ENCODE results near the gene COMT. TPM values are rescaled to one million over a fixed set of nuclear protein-coding genes. Genes with fewer than 3 reads are reported as not detected.

The COMT gene
- total and polyA plus RNA-seq, 10 donors: 63.5 to 216 (median 99.3) TPM

GRCh38 chr22:19963863-19964642 lies 22.5 kb downstream of the COMT start:
- intact Hi-C loops (cut with DNase I; ENCODE audit: low total_unique reads): no loop called here
- no peaks in the 10 kb centered on the region for H3K9me3 ChIP-seq
- peaks cover 0 to 80% (median 35%) of the 10 kb centered on the region in 6 donors for H3K36me3 ChIP-seq
- no peak overlapping the region for H3K4me3 ChIP-seq
- no peak overlapping the region for H3K27ac ChIP-seq
- TF ChIP-seq POLR2AphosphoS5 (IDR thresholded peaks at IDR 0.05) (no peak), POLR2A (IDR thresholded peaks at IDR 0.05) (no peak), CTCF (IDR thresholded peaks at IDR 0.05 in 8 of 11, conservative IDR thresholded peaks at IDR 0.05 in 3 of 11) (no peak)
- WGBS, 5 donors: 88 to 94% (median 89%) methylated on average over 4 to 12 of the region's 12 CpGs
- no peak for DNase-seq
- H3K27me3 ChIP-seq (replicated peaks in 1 of 7): no peaks in the 10 kb centered on the region
- H3K4me1 ChIP-seq: peaks cover 2 to 59% (median 15%) of the 10 kb centered on the region in 6 donors

- H3K9me3 ChIP-seq: no peaks in the 10 kb centered on the region
- no peaks in the 10 kb centered on the region for H3K27me3 ChIP-seq (replicated peaks in 1 of 7)
- 93 to 99% (median 93%) methylated on average over 13 to 15 of the region's 15 CpGs for WGBS, 5 donors
- H3K4me3 ChIP-seq: no peak overlapping the region
- peaks cover 1 to 56% (median 11%) of the 10 kb centered on the region in 6 donors for H3K4me1 ChIP-seq
- H3K36me3 ChIP-seq: peaks cover 0 to 88% (median 40%) of the 10 kb centered on the region in 6 donors
- TF ChIP-seq POLR2AphosphoS5 (IDR thresholded peaks at IDR 0.05) (peak in 1 of 3 donors; percentile 59), POLR2A (IDR thresholded peaks at IDR 0.05) (no peak), CTCF (IDR thresholded peaks at IDR 0.05 in 8 of 11, conservative IDR thresholded peaks at IDR 0.05 in 3 of 11) (no peak)
- DNase-seq: no peak
- intact Hi-C loops (cut with DNase I; ENCODE audit: low total_unique reads): no loop called here
- H3K27ac ChIP-seq: no peak overlapping the region
These were observed 23.3 kb downstream of the COMT start for GRCh38 chr22:19964701-19965386.

DNA sequence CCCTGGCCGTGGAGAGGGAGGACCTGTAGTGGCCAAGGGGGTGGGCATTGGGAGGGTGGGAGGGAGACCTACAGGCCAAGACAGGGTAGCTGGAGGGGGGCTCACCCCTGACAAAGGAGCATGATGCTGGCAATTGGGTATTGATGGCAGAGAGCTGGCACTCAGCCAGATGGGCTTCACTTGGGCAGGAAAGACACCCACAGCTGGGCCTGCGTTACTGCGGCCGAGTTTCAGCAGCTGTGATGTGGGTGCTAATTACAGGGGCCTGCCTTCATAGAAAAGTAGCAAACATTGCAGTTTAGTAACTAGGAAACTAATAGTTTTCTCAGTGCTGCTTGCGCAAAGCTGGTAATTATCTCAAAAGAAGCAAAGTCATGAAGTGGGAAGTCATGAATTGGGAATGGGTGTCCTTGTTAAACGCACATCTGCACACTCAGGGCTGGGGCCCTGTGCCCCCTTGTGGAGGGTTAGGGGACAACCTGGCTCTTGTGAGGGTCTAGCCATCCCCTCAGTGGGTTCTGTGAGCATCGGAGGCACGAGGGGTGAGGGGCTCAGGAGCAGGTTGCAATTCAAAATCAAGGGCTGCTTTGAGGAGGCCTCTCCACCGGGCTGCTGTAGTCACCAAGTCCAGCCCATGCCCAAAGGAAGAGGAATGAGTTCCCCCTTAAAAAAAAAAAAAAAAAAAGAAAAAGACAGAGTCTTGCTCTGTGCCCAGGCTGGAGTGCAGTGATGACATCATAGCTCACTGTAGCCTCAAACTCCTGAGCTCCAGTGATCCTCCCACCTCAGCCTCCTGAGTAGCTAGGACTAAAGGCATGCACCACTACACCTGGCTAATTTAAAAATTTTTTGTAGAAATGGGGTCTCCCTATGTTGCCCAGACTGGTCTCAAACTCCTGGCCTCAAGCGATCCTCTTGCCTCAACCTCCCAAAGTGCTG lies 24.5 kb downstream of the COMT start:
- intact Hi-C loops (cut with DNase I; ENCODE audit: low total_unique reads): no loop called here
- Histone ChIP-seq H3K36me3 (peaks cover 0 to 98% (median 40%) of the 10 kb centered on the region in 6 donors), H3K27me3 (replicated peaks in 1 of 7) (no peaks in the 10 kb centered on the region), H3K9me3 (no peaks in the 10 kb centered on the region), H3K4me1 (peaks cover 0 to 56% (median 17%) of the 10 kb centered on the region in 6 donors), H3K4me3 (no peak overlapping the region), H3K27ac (peak overlapping the region in 3 of 8 donors; percentile 8 to 52 (median 27))
- DNase-seq: no peak
- TF ChIP-seq CTCF (IDR thresholded peaks at IDR 0.05 in 8 of 11, conservative IDR thresholded peaks at IDR 0.05 in 3 of 11) (peak in 3 of 11 experiments; percentile 13 to 30 (median 15)), POLR2A (IDR thresholded peaks at IDR 0.05) (no peak)
- 65 to 82% (median 74%) methylated on average over 10 of the region's 10 CpGs for WGBS, 5 donors
